ENCODE measurements around the gene SH3RF1.

Gene SH3RF1

GRCh38 chr4:169135776-169136175 is 135.0 kb downstream of the SH3RF1 start:
- DNase-seq (ENCODE audit: low spot score in 2 of 2) (no peak), ATAC-seq (replicated peaks; ENCODE audit: extremely low read depth, poor library complexity, severe bottlenecking) (no peak)
- Mint-ChIP-seq H3K4me3 (no peak overlapping the region), H3K27me3 (peaks cover 29% of the 10 kb centered on the region), H3K27ac (ENCODE audit: low read depth) (no peak overlapping the region), H3K36me3 (ENCODE audit: insufficient read depth) (no peaks in the 10 kb centered on the region), H3K9me3 (no peaks in the 10 kb centered on the region), H3K4me1 (no peaks in the 10 kb centered on the region)

GRCh38 chr4:169133932-169134331 is 136.8 kb downstream of the SH3RF1 start:
- DNase-seq (ENCODE audit: low spot score in 2 of 2) (no peak), ATAC-seq (replicated peaks; ENCODE audit: extremely low read depth, poor library complexity, severe bottlenecking) (no peak)
- Mint-ChIP-seq H3K27me3 (peaks cover 29% of the 10 kb centered on the region), H3K36me3 (ENCODE audit: insufficient read depth) (no peaks in the 10 kb centered on the region), H3K4me3 (no peak overlapping the region), H3K9me3 (no peaks in the 10 kb centered on the region), H3K27ac (ENCODE audit: low read depth) (no peak overlapping the region), H3K4me1 (no peaks in the 10 kb centered on the region)

GRCh38 chr4:169132561-169133305 is 138.0 kb downstream of the SH3RF1 start:
- ATAC-seq (replicated peaks; ENCODE audit: extremely low read depth, poor library complexity, severe bottlenecking) (no peak), DNase-seq (ENCODE audit: low spot score in 2 of 2) (no peak)
- Mint-ChIP-seq H3K27me3 (peaks cover 29% of the 10 kb centered on the region), H3K36me3 (ENCODE audit: insufficient read depth) (no peaks in the 10 kb centered on the region), H3K27ac (ENCODE audit: low read depth) (no peak overlapping the region), H3K4me1 (no peaks in the 10 kb centered on the region), H3K4me3 (no peak overlapping the region), H3K9me3 (no peaks in the 10 kb centered on the region)

GRCh38 chr4:169131556-169132208 is 139.1 kb downstream of the SH3RF1 start:
- H3K27ac Mint-ChIP-seq (ENCODE audit: low read depth): no peak overlapping the region
- no peaks in the 10 kb centered on the region for H3K4me1 Mint-ChIP-seq
- H3K4me3 Mint-ChIP-seq: no peak overlapping the region
- DNase-seq (ENCODE audit: low spot score in 2 of 2) (no peak), ATAC-seq (replicated peaks; ENCODE audit: extremely low read depth, poor library complexity, severe bottlenecking) (no peak)
- H3K9me3 Mint-ChIP-seq: no peaks in the 10 kb centered on the region
- H3K27me3 Mint-ChIP-seq: peaks cover 27% of the 10 kb centered on the region
- H3K36me3 Mint-ChIP-seq (ENCODE audit: insufficient read depth): no peaks in the 10 kb centered on the region

GRCh38 chr4:169128902-169129301 is 141.9 kb downstream of the SH3RF1 start:
- no peaks in the 10 kb centered on the region for H3K9me3 Mint-ChIP-seq
- H3K4me1 Mint-ChIP-seq: no peaks in the 10 kb centered on the region
- DNase-seq (ENCODE audit: low spot score in 2 of 2): no peak
- H3K27me3 Mint-ChIP-seq: peaks cover under 1% of the 10 kb centered on the region
- ATAC-seq (replicated peaks; ENCODE audit: extremely low read depth, poor library complexity, severe bottlenecking): no peak
- no peak overlapping the region for H3K27ac Mint-ChIP-seq (ENCODE audit: low read depth)
- H3K36me3 Mint-ChIP-seq (ENCODE audit: insufficient read depth): no peaks in the 10 kb centered on the region
- no peak overlapping the region for H3K4me3 Mint-ChIP-seq

GRCh38 chr4:169127314-169127713 is 143.4 kb downstream of the SH3RF1 start:
- Mint-ChIP-seq H3K4me3 (no peak overlapping the region), H3K27me3 (peaks cover under 1% of the 10 kb centered on the region), H3K27ac (ENCODE audit: low read depth) (no peak overlapping the region), H3K4me1 (no peaks in the 10 kb centered on the region), H3K36me3 (ENCODE audit: insufficient read depth) (no peaks in the 10 kb centered on the region), H3K9me3 (no peaks in the 10 kb centered on the region)
- DNase-seq (ENCODE audit: low spot score in 2 of 2): no peak
- no peak for ATAC-seq (replicated peaks; ENCODE audit: extremely low read depth, poor library complexity, severe bottlenecking)

- Mint-ChIP-seq H3K4me3 (no peak overlapping the region), H3K4me1 (no peaks in the 10 kb centered on the region), H3K9me3 (no peaks in the 10 kb centered on the region), H3K27me3 (peaks cover 17% of the 10 kb centered on the region), H3K27ac (ENCODE audit: low read depth) (no peak overlapping the region), H3K36me3 (ENCODE audit: insufficient read depth) (peaks cover 3% of the 10 kb centered on the region)
- DNase-seq (ENCODE audit: low spot score in 2 of 2): no peak
- ATAC-seq (replicated peaks; ENCODE audit: extremely low read depth, poor library complexity, severe bottlenecking): no peak
Observed at GRCh38 chr4:169124661-169125060, 146.1 kb downstream of the SH3RF1 start.

- H3K4me3 Mint-ChIP-seq: no peak overlapping the region
- no peak for ATAC-seq (replicated peaks; ENCODE audit: extremely low read depth, poor library complexity, severe bottlenecking)
- H3K9me3 Mint-ChIP-seq: no peaks in the 10 kb centered on the region
- no peaks in the 10 kb centered on the region for H3K4me1 Mint-ChIP-seq
- H3K36me3 Mint-ChIP-seq (ENCODE audit: insufficient read depth): peaks cover 3% of the 10 kb centered on the region
- H3K27me3 Mint-ChIP-seq: peaks cover 17% of the 10 kb centered on the region
- no peak overlapping the region for H3K27ac Mint-ChIP-seq (ENCODE audit: low read depth)
- DNase-seq (ENCODE audit: low spot score in 2 of 2): no peak
Observed at GRCh38 chr4:169122422-169122821, 148.3 kb downstream of the SH3RF1 start.

- H3K27ac Mint-ChIP-seq (ENCODE audit: low read depth): no peak overlapping the region
- ATAC-seq (replicated peaks; ENCODE audit: extremely low read depth, poor library complexity, severe bottlenecking) (no peak), DNase-seq (ENCODE audit: low spot score in 2 of 2) (no peak)
- no peaks in the 10 kb centered on the region for H3K9me3 Mint-ChIP-seq
- H3K27me3 Mint-ChIP-seq: peaks cover 17% of the 10 kb centered on the region
- H3K36me3 Mint-ChIP-seq (ENCODE audit: insufficient read depth): peaks cover 3% of the 10 kb centered on the region
- H3K4me1 Mint-ChIP-seq: no peaks in the 10 kb centered on the region
- no peak overlapping the region for H3K4me3 Mint-ChIP-seq
Observed at GRCh38 chr4:169121861-169122382, 148.8 kb downstream of the SH3RF1 start.

- Mint-ChIP-seq H3K27me3 (peaks cover 17% of the 10 kb centered on the region), H3K27ac (ENCODE audit: low read depth) (no peak overlapping the region), H3K9me3 (no peaks in the 10 kb centered on the region), H3K4me1 (no peaks in the 10 kb centered on the region), H3K36me3 (ENCODE audit: insufficient read depth) (peaks cover 5% of the 10 kb centered on the region), H3K4me3 (no peak overlapping the region)
- no peak for DNase-seq (ENCODE audit: low spot score in 2 of 2)
- no peak for ATAC-seq (replicated peaks; ENCODE audit: extremely low read depth, poor library complexity, severe bottlenecking)
Observed at GRCh38 chr4:169120624-169121023, 150.1 kb downstream of the SH3RF1 start.

GRCh38 chr4:169119536-169119935 is 151.2 kb downstream of the SH3RF1 start:
- peaks cover 17% of the 10 kb centered on the region for H3K27me3 Mint-ChIP-seq
- DNase-seq (ENCODE audit: low spot score in 2 of 2) (no peak), ATAC-seq (replicated peaks; ENCODE audit: extremely low read depth, poor library complexity, severe bottlenecking) (no peak)
- no peak overlapping the region for H3K4me3 Mint-ChIP-seq
- H3K4me1 Mint-ChIP-seq: no peaks in the 10 kb centered on the region
- H3K27ac Mint-ChIP-seq (ENCODE audit: low read depth): no peak overlapping the region
- H3K36me3 Mint-ChIP-seq (ENCODE audit: insufficient read depth): peaks cover 5% of the 10 kb centered on the region
- H3K9me3 Mint-ChIP-seq: no peaks in the 10 kb centered on the region

- Mint-ChIP-seq H3K27me3 (peaks cover 17% of the 10 kb centered on the region), H3K4me3 (no peak overlapping the region), H3K9me3 (no peaks in the 10 kb centered on the region), H3K4me1 (no peaks in the 10 kb centered on the region), H3K27ac (ENCODE audit: low read depth) (no peak overlapping the region), H3K36me3 (ENCODE audit: insufficient read depth) (peaks cover 5% of the 10 kb centered on the region)
- ATAC-seq (replicated peaks; ENCODE audit: extremely low read depth, poor library complexity, severe bottlenecking): no peak
- DNase-seq (ENCODE audit: low spot score in 2 of 2): no peak
Observed at GRCh38 chr4:169117591-169118081, 153.1 kb downstream of the SH3RF1 start.

Measured in central memory CD8-positive, alpha-beta T cell (primary cell).